ENCODE measurements around the gene WDFY3.

WDFY3 gene

GRCh38 chr4:84691170-84691691 is 275.3 kb downstream of the WDFY3 start (continued):
- no peak for TF ChIP-seq ESRRG (CRISPR knock-in tag; IDR thresholded peaks at IDR 0.05)
- no peak for TF ChIP-seq SNAI2 (CRISPR knock-in tag; IDR thresholded peaks at IDR 0.05)
- TF ChIP-seq RARB (CRISPR knock-in tag; IDR thresholded peaks at IDR 0.05): no peak

GRCh38 chr4:84690481-84690880 is 276.0 kb downstream of the WDFY3 start:
- ATAC-seq: no peak
- TF ChIP-seq ZNF8 (CRISPR knock-in tag; IDR thresholded peaks at IDR 0.05): no peak
- no peak for TF ChIP-seq BACH2 (CRISPR knock-in tag; IDR thresholded peaks at IDR 0.05; ENCODE audit: borderline replicate concordance)
- TF ChIP-seq TCF4 (CRISPR knock-in tag; IDR thresholded peaks at IDR 0.05; ENCODE audit: borderline replicate concordance): no peak
- TF ChIP-seq CREB5 (CRISPR knock-in tag; IDR thresholded peaks at IDR 0.05; ENCODE audit: low read depth): no peak
- TF ChIP-seq OSR1 (CRISPR knock-in tag; IDR thresholded peaks at IDR 0.05): no peak
- no peak for TF ChIP-seq ZNF565 (CRISPR knock-in tag; conservative IDR thresholded peaks at IDR 0.05; ENCODE audit: low read depth)
- no peak for TF ChIP-seq ESRRG (CRISPR knock-in tag; IDR thresholded peaks at IDR 0.05)
- TF ChIP-seq CSRNP3 (CRISPR knock-in tag; IDR thresholded peaks at IDR 0.05): no peak
- no peak for TF ChIP-seq RARB (CRISPR knock-in tag; IDR thresholded peaks at IDR 0.05)
- TF ChIP-seq TOX (CRISPR knock-in tag; IDR thresholded peaks at IDR 0.05; ENCODE audit: borderline replicate concordance): no peak
- no peak for TF ChIP-seq PATZ1 (CRISPR knock-in tag; IDR thresholded peaks at IDR 0.05; ENCODE audit: borderline replicate concordance)
- TF ChIP-seq CSDC2 (CRISPR knock-in tag; IDR thresholded peaks at IDR 0.05): no peak
- no peak for TF ChIP-seq ZFP3 (CRISPR knock-in tag; IDR thresholded peaks at IDR 0.05)
- no peak for TF ChIP-seq ZNF70 (CRISPR knock-in tag; IDR thresholded peaks at IDR 0.05)
- no peak for TF ChIP-seq ZFP30 (CRISPR knock-in tag; IDR thresholded peaks at IDR 0.05)
- no peak for TF ChIP-seq PPARA (CRISPR knock-in tag; IDR thresholded peaks at IDR 0.05; ENCODE audit: borderline replicate concordance)
- TF ChIP-seq POU6F1 (CRISPR knock-in tag; IDR thresholded peaks at IDR 0.05; ENCODE audit: borderline replicate concordance, low read depth): no peak

GRCh38 chr4:84689197-84689596 is 277.3 kb downstream of the WDFY3 start:
- no peak for ATAC-seq

More at GRCh38 chr4:84689197-84689596, 277.3 kb downstream of the WDFY3 start:
- TF ChIP-seq PATZ1 (CRISPR knock-in tag; IDR thresholded peaks at IDR 0.05; ENCODE audit: borderline replicate concordance) (no peak), GLIS3 (CRISPR knock-in tag; IDR thresholded peaks at IDR 0.05) (no peak), ISL1 (CRISPR knock-in tag; IDR thresholded peaks at IDR 0.05) (no peak), ZNF70 (CRISPR knock-in tag; IDR thresholded peaks at IDR 0.05) (no peak), CSDC2 (CRISPR knock-in tag; IDR thresholded peaks at IDR 0.05) (no peak), BACH2 (CRISPR knock-in tag; IDR thresholded peaks at IDR 0.05; ENCODE audit: borderline replicate concordance) (no peak)

Measured in SK-N-SH treated with all-trans-retinoic acid at 6 μM for 48 hours (cell line).